NCI-H226 (cell line): ENCODE data around the gene RHCG.

Experiments
- DNase-seq: peaks from one replicate; pipeline ENCODE4 v3.0.0-alpha.2; 2015

The RHCG gene

GRCh38 chr15:89475661-89476060 lies 20.7 kb downstream of the RHCG start:
- DNase-seq: no peak

- peak; percentile 33 for DNase-seq
These were observed 23.6 kb downstream of the RHCG start for GRCh38 chr15:89472785-89473256.

GRCh38 chr15:89469426-89470096 lies 26.8 kb downstream of the RHCG start:
- no peak for DNase-seq

- peak; percentile 47 for DNase-seq
These were observed 27.6 kb downstream of the RHCG start for GRCh38 chr15:89468813-89469212.

DNA sequence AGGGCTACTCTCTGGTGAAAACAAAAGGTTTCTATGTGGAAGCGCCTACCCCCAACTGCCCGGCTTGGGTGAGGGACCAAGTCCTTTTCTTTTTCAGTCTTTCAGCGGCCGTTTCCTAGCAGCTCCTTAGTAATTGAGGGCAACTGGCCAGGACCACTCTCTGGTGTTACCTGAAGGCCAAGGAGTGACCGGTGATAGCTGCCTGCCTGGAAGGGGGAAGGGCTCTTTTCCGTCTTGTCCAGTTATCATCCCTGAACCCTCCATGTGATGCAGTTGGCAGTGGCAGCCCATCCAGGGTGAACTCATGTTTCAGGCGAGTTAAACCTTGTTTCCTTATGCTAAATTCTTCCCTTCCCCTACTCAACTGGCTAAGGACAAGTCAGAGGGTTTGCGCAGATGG lies 33.3 kb downstream of the RHCG start:
- no peak for DNase-seq

DNA sequence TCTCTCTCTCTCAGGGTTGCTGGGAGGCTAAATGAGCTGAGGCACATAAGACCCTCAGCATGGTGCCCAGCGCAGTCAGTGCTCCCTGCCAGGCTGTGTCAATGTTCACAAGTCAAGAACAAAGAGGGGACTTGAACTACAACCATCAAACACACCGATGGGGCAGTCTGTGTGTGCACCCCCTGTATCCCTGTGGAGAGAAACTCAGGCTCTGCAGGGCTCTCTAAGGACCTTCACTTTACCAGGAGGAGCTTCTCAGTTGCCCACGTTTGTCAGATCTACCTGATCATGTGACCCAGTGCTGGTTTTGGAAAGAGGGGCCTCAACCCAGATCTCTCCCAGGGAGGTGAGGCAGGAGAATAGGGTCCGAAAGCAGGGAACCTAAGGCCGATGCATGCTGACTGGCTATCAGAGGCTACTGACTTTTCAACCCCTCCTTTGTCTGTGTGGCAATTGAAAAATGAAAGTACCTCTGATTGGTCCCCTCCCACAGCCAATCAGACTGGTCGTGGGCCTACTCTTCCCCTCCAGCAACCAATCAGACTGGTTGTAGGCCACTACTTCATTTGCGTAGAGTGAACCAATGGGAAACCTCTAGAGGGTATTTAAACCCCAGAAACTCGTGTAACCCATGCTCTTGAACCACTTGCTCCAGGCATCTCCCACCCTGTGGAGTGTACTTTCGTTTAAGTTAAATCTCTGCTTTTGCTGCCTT lies 34.0 kb downstream of the RHCG start:
- DNase-seq: peak; percentile 70

GRCh38 chr15:89461386-89461785 lies 35.0 kb downstream of the RHCG start:
- no peak for DNase-seq

- no peak for DNase-seq
These were observed 36.3 kb downstream of the RHCG start for GRCh38 chr15:89460048-89460447.

DNA sequence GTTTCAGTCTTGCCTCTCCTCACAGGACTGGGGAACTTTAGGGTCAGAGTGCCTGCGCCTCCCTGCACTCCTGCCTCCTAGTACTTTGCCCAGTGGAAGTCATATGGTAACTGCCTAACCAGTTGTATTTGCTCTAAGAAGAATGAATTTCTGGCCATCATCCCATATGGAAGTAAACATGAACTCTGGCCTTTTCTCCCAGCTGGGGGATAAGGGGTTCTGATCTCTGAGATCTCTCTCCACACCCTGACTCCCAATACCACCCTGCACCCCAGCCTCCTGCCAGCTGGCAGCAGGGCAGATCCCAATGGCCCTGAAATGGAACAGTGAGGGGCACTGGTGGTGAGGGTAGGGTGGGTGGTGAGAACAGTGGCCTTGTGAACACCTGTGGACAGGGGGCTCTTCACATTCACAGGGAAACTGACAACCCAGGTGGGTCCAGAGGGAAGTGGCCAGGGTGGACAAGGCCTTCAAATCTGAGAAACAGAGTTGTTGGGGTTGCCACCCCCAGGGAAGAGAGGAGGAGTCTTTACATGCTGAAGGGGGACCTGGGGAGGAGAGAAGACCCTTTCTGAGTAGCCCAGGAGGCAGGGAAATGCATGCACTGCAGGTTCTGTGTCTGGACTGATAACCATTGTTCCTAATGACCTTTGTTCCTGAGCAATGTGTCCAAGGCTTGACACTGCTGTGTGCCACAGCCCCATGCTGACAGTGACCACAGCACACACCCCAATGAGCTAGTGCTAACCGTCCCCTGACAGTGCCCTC lies 36.9 kb downstream of the RHCG start:
- DNase-seq: no peak

GRCh38 chr15:89458440-89458839 lies 37.9 kb downstream of the RHCG start:
- DNase-seq: no peak

DNA sequence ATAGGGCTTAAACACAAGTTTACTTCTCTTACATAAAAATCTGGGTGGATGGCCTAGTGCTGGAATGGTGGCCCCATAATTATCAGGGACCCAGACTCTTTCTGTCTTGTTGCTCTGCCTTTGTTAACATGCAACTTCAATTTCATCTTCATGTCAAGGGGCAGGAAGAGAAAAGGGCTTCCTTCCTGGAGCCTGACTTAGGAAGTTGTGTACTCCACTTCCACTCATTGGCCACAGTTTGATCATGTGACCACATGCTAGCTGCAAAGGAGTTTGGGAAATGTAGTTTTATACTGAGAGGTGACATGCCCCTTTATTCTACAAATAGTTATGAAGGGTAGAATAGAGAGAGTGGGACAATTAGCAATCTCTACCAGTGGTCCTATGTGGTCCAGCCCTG lies 39.3 kb downstream of the RHCG start:
- peak; percentile 37 for DNase-seq

GRCh38 chr15:89455535-89455934 lies 40.8 kb downstream of the RHCG start:
- no peak for DNase-seq

DNA sequence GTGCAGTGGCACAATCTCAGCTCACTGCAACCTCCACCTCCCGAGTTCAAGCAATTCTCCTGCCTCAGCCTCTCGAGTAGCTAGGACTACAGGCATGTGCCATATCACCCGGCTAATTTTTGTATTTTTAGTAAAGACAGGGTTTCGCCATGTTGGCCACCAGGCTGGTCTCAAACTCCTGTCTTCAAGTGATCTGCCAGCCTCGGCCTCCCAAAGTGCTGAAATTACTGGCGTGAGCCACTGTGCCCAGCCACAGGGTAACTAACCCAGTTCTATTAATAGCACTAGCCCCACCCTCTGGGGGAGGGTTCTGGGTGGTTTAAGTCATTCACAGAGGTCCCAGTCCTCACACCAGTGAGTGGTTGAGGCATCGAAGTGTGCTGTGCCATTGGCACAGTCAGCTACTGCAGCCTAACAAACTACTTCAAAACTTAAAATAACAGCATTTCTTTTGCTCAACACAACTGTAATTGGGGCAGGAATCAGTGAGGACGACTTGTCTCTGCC lies 44.0 kb downstream of the RHCG start:
- no peak for DNase-seq

DNA sequence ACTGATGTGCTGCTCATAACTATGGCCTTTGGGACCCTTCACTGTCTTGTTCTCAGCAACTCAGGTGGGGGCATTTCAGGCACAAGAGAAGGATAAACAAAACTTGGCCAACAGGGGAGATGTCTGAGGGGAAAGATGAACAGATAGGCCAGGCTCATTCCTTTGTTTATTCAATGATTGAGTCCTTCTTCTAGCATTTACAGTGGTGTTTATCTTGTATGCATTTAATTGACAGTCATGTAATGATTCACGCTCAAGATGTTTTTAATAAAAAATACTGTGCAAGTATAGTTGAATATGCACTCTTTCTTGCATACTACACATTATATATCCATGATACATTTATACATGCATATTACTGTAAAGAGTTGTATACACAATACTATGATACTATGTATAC lies 44.5 kb downstream of the RHCG start:
- no peak for DNase-seq

DNA sequence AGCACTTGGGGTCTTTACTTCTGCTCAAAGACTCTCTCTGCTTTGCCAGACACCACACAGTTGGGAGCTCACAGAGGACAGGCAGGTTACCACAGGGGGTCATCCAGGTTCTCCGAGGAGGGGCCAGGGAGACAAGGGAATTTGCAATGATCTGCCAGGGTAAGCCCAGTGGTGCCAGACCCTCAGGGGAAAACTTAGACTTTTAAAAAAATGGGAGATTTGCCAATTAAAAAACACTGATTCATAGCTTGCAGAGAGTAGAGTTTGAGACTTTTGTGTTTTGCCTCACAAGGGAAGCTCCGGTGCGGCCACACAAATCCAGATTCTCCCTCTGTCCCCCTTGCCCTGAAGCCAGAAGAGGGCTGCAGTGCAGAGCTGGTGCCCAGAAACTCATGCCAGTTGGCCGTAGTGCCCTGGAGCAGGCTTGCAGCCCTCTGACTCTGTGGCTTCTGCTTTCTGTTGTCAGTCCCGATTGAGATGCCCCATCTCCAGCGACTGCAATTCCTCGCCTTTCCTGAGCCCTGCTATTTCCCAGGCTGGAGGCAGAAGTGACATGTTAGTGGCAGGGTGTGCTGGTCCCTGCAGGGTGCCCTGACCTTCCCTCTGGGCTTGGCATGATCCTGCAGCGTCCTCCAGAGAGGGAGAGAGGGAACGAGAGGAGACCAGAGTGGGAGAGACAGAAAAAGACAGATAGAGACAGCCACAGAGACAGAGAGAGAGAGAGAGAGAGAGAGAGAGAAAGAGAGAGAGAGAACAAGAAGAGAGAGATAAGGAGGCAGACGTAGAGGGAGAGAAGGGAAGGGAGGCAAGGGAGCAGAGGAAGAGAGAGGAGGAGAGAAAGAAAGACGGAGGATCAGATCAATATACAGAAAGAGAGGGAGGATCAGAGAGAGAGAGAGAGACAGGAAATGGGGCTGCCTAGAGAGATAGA lies 46.0 kb downstream of the RHCG start:
- no peak for DNase-seq

DNA sequence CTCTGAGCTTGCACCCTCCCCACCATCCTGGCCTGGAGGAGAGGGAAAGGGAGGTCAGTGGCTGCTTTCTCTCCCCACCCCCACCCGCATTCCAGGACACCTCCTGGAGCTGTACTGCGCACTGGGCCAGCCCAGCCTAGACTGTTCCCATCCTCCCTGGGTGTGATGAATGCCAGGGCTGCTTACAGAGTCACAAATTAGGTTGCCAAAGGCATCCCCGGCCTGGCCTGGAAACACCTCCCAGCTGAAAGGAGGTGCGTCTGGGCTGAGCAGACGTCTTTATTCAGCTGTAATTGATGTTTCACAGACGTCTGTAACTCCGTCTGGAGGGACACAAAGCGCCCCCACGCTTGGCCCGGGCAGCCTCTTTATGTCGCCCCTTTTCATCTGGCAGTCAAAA lies 47.6 kb downstream of the RHCG start:
- no peak for DNase-seq

DNA sequence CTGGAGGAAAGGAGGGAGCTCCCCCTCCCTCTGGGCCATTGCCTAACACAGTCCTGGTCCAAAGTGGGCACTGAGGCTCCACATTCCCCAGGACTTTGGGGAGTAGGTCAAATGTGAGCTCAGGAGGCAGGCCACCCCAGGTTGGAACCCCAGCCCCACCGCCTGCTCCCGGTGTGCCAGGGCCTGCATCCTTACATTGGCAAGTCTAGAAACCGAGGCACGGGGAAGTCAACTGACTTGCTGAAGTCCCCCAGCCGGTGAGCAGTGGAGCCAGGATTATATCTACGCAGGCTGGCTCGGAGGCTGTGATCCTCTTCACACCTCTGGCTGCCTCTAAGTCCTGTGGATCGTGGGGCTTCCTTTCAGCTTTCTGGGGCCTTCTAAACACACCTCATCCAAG lies 48.7 kb downstream of the RHCG start:
- DNase-seq: no peak

- DNase-seq: no peak
These were observed 50.0 kb downstream of the RHCG start for GRCh38 chr15:89446255-89446891.

DNA sequence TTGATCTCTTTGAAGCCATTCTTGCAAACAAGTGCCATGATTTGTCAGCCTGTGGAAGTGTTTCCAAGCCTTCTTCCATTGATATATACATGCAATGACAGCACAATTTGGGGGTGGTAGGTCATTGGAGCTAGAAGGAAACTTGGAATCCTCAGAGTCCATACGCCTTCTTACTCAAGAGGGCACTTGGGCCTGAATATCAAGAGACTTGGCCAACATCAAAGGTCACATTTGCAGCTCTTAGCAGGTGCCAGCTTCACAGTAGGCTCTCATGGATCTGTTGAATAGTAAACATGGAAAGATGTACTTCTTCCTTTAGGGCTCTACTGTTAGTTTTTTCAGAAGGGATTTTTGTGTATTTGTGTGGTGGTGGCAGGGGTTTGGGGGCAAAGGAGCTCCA lies 50.9 kb downstream of the RHCG start:
- no peak for DNase-seq

- DNase-seq: no peak
These were observed 51.9 kb downstream of the RHCG start for GRCh38 chr15:89444241-89445225.

DNA sequence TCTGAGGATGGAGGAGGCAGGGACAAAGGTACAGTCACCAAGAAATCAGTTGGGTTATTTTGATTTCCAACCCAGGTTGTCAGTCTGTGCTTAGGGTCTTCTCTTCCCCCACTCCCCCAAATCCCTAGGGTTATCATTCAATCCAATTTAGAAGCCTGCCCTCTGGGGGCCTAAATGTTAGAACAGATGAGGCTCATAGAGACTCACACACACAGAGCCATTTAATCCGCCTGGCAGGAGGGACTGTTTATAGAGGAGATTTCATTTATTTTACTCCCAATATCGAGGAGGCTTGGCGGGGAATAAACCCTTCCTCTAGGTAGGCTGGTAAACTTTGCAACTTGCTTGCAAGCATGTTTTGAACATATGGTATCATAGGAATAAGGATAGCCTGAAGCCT lies 52.8 kb downstream of the RHCG start:
- DNase-seq: no peak
